ENCODE data around the gene INPP5A. TPM values are rescaled to one million over a fixed set of nuclear protein-coding genes. Genes with fewer than 3 reads are reported as not detected.
A peak's percentile ranks its signal among the peaks of the same experiment; 100 is the strongest.

The INPP5A gene
- total RNA-seq, 1 donor from 2014 or later, result 108 TPM

DNA sequence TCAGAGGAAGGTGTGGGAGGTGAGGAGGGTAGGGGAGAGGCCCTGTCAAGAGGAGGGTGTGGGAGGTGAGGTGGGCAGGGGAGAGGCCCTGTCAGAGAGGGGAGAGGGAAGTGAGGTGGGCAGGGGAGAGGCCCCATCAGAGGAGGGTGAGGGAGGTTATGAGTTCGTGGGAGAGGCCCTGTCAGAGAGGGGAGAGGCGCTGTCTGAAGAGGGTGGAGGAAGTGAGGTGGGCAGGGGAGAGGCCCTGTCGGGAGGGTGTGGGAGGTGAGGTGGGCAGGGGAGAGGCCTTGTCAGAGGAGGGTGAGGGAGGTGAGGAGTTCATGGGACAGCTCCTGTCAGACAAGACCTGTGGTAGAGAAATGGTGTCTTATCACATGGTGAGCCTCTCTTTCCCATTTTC, 74.4 kb downstream of the INPP5A start:
- ATAC-seq (no peak), DNase-seq (no peak)
- intact Hi-C loops (cut with micrococcal nuclease), result no loop called here

- DNase-seq (no peak), ATAC-seq (no peak)
- intact Hi-C loops (cut with micrococcal nuclease), result no loop called here
These were observed 75.3 kb downstream of the INPP5A start for GRCh38 chr10:132612571-132613504.

DNA sequence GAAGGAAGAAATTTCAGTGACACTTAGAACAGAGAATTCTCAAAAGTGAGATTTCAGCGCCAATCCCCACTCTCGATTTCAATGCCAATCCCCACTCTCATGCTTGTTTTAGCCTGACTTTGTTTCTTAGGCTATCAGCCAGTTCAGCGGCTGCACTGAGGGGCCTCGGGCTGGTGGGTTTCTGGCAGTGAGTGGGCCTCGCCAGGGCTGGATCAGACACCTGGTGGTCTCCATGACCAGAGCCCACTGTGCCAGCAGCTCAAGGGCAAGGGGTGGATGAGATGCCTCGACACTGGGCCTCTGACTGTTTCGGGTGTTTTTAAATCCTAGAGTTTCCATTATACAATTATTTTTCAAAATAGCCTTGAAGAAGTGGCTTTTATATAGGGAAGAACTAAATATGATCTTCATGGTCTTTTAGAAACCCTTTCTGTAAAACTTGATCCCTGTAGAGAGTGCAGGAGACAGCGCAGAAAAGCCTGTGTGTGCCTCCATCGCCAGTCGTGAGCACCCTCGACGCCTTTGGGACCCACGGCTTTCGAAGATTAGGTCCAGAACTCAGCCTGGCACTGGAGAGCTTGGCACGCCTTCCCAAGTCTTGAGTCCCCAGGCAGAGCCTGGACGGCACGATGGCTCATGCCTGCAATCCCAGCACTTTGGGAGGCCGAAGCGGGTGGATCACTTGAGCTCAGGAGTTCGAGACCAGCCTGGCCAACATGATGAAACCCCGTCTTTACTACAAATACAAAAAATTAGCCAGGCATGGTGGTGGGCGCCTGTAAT, 76.2 kb downstream of the INPP5A start:
- intact Hi-C loops (cut with micrococcal nuclease), result no loop called here
- ATAC-seq (no peak), DNase-seq (no peak)

DNA sequence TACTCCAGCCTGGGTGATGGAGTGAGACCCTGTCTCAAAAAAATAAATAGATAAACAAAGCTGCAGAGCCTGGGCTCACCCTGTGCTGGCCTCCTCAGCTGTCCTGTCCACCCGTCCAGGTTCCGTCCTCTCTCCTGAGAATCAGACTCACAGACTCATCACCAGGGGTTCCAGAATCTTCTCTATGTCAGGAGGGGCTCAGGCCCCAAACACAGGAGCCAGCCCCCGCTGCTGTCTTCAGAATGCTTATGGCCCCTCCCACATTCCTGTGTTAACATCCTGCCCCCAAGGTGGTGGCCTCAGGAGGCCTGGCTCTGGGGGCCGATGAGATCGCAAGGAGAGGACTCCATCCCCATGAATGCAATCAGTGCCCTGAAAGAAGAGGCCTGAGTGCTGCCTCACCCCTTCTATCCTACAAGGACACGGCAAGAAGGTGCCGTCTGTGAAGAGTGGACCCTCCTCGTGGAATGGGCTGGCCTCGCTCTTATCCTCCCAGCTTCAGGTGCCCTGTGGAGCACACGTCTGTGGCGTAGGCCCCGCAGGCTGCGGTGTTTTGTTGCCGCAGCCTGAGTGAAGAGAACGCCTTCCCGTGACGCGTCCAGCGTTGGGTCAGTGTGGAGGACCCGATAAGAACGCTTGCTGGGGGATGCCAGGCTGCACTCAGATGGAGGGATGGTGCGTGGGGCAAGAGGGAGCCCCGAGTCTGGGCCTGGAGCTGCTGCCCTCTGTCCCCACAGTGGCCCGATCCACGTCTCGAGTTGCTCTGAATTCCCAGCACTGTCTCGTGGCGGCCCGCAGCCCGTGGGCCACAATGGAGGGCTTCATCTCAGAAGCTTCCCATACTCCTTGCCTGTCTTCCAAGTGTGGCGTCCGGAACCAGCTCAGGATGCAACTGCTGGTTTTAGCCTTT, 77.1 kb downstream of the INPP5A start:
- intact Hi-C loops (cut with micrococcal nuclease), result no loop called here
- ATAC-seq, result no peak
- DNase-seq, result no peak

- ATAC-seq, result no peak
- intact Hi-C loops (cut with micrococcal nuclease), result no loop called here
These were observed 78.0 kb downstream of the INPP5A start for GRCh38 chr10:132615341-132616169.

DNA sequence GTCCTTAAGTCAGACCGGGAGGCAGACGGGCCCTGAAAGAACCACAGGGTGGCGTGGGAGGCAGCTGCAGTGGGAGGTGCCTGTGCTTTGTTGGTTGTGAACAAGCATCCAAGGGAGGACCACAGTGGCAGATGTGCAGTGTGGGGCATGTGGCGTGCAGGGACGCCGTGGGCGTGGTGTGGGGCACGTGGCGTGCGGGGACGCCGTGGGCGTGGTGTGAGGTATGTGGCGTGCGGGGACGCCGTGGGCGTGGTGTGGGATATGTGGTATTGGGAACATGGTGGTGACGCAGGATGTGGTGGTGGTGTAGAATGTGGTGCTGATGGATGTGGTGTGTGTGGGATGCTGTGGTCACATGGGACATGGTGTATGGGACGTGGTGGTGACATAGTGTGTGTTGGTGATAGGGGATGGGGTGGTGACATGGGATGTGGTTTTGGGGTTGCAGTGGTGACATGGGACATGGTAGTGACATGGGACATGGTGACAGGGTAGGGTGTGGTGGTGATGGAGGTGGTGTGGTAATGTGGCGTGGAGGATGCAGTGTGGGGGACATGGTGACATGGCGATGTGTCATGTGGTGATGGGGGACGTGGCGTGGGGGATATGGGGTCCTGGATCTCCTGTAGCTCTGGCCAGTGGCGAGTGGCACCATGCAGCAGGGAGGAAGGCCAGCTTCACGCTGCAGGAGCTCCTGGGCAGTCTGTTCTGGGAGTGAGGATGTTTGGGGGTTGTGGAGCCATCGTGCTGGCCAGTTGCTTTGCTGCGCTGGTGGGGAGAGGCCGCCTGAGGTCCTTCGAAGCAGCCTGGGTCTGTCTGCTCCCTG, 78.8 kb downstream of the INPP5A start:
- ATAC-seq, result no peak
- no peak for DNase-seq
- intact Hi-C loops (cut with micrococcal nuclease), result no loop called here

More at GRCh38 chr10:132615341-132616169, 78.0 kb downstream of the INPP5A start:
- DNase-seq, result no peak

DNA sequence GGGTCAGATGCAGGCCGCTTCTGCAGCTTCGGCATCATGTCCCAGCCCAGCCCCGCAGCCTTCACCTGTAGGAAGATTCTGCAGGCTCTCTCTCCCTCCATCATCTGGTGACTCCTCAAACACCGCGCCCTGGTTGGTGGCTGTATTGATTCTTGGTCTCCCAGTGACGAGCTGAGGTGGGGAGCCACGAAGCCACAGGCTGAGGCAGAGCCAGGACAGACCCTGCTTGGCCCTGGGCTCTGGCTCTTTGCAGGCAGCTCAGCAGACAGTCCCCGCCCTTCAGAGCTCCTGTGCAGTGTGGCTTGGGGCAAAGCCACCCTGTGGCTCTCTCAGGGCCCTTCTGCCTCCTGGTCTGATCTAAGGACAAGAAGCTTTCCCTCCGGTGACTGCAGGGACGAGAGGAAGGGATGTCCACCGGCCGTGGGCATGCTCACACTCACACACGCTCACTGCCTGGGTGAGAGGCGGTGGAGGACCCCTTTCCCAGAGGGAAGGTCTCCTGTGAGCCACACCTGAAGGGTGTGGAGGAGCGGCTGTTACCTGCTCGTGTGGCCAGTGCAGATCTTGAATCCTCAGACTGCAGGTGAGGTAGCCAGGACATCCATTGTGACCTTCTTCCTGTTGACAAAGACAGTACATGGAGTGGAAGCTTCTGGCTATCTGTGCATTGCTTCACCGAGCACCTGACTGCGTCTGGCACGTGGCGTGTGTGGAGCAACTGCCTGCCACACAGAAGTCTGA, 79.6 kb downstream of the INPP5A start:
- ATAC-seq (peak; percentile 17), DNase-seq (no peak)
- intact Hi-C loops (cut with micrococcal nuclease), result no loop called here

- ATAC-seq, result peak; percentile 24
- no peak for DNase-seq
- intact Hi-C loops (cut with micrococcal nuclease), result no loop called here
These were observed 80.1 kb downstream of the INPP5A start for GRCh38 chr10:132617737-132618052.

DNA sequence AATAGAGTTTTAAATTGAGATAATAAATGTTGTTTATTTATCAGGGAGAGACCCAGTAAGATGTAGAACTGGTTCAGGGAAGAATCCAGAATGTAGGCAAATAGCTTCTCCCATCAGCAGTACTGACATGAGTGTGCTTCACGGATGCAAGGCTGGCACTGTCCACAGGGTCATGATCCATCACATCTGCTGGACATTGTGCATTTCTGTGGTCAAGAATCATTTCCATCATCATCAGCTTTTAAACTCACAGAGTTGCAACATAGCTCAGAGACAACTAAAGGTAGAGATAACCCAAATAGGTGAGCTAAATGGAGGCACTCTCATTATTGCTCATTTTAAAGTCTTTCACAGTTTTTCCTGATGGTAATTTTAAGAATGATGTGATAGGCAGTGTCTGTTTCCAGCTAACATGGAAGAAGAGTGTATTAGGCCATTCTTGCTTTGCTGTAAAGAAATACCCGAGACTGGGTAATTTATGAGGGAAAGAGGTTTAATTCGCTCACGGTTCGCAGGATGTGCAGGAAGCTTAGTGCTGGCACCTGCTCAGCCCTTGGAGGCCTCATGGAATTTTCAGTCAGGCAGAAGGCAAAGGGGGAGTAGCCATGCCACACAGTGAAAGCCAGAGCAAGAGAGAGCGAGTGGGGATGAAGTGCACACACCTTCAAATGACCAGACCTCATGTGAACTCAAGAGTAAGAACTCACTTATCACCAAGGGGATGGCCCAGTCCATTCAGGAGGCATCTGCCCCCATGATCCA, 80.8 kb downstream of the INPP5A start:
- intact Hi-C loops (cut with micrococcal nuclease), result no loop called here
- ATAC-seq, result peak; percentile 62
- DNase-seq, result no peak

DNA sequence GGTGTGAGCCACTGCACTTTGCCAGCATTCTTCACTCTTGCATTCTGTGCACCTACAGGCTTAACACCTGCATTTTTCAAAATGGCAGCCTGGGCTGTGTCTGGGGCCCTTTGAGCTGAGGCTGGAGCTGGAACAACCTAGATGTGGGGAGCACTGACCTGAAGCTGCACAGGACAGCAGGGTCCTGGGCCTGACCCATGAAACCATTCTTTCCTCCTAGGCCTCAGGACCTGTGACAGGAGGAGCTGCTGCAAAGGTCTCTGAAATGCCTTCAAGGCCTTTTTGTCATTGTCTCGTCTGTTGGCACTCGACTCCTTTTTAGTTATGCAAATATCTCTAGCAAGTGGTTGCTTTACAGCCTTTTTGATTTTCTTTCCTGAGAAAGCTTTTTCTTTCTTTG, 82.3 kb downstream of the INPP5A start:
- no peak for DNase-seq
- intact Hi-C loops (cut with micrococcal nuclease), result no loop called here
- ATAC-seq, result no peak

- no peak for DNase-seq
- ATAC-seq, result no peak
- intact Hi-C loops (cut with micrococcal nuclease), result no loop called here
These were observed 86.7 kb downstream of the INPP5A start for GRCh38 chr10:132624061-132624846.

- ATAC-seq, result no peak
- intact Hi-C loops (cut with micrococcal nuclease), result no loop called here
- DNase-seq, result no peak
These were observed 87.4 kb downstream of the INPP5A start for GRCh38 chr10:132624847-132625471.

GRCh38 chr10:132626019-132626760, 88.6 kb downstream of the INPP5A start:
- DNase-seq (no peak), ATAC-seq (no peak)
- intact Hi-C loops (cut with micrococcal nuclease), result no loop called here
